CD4-positive, alpha-beta T cell treated with Interleukin-10 for 1 hour (primary cell): ENCODE results near the gene PDE8A.
"Not testable (repeated sequence)": the region's sequence is repeated elsewhere in the genome, so short reads cannot be mapped to it uniquely, and the experiment has no call there.

ENCODE experiments used
- DNase-seq: peaks from one replicate; pipeline ENCODE4 v3.0.0-alpha.2; 2020

The PDE8A gene

GRCh38 chr15:85141726-85142125, 160.1 kb downstream of the PDE8A start:
- no peak for DNase-seq

GRCh38 chr15:85142312-85142711, 160.7 kb downstream of the PDE8A start:
- no peak for DNase-seq

GRCh38 chr15:85149465-85150129, 167.9 kb downstream of the PDE8A start:
- no peak for DNase-seq

GRCh38 chr15:85150130-85150480, 168.4 kb downstream of the PDE8A start:
- DNase-seq: no peak

GRCh38 chr15:85151145-85151544, 169.5 kb downstream of the PDE8A start:
- DNase-seq: no peak

- DNase-seq: no peak
Measured at GRCh38 chr15:85151861-85152260, 170.2 kb downstream of the PDE8A start.

GRCh38 chr15:85154061-85154460, 172.4 kb downstream of the PDE8A start:
- DNase-seq: no peak

- no peak for DNase-seq
Measured at GRCh38 chr15:85155360-85155759, 173.7 kb downstream of the PDE8A start.

- no peak for DNase-seq
Measured at GRCh38 chr15:85155857-85156256, 174.2 kb downstream of the PDE8A start.

- no peak for DNase-seq
Measured at GRCh38 chr15:85157344-85157743, 175.7 kb downstream of the PDE8A start.

- no peak for DNase-seq
Measured at GRCh38 chr15:85162237-85162636, 180.6 kb downstream of the PDE8A start.

- DNase-seq: no peak
Measured at GRCh38 chr15:85164841-85165466, 183.3 kb downstream of the PDE8A start.

- no peak for DNase-seq
Measured at GRCh38 chr15:85167568-85167967, 185.9 kb downstream of the PDE8A start.

GRCh38 chr15:85168642-85169173, 187.1 kb downstream of the PDE8A start:
- peak; percentile 47 for DNase-seq

- no peak for DNase-seq
Measured at GRCh38 chr15:85171736-85172135, 190.1 kb downstream of the PDE8A start.

- no peak for DNase-seq
Measured at GRCh38 chr15:85172846-85173490, 191.3 kb downstream of the PDE8A start.

- DNase-seq: not testable (repeated sequence)
Measured at GRCh38 chr15:85173630-85174029, 192.0 kb downstream of the PDE8A start.

- no peak for DNase-seq
Measured at GRCh38 chr15:85174521-85174920, 192.9 kb downstream of the PDE8A start.

GRCh38 chr15:85177042-85177515, 195.4 kb downstream of the PDE8A start:
- DNase-seq: not testable (repeated sequence)

GRCh38 chr15:85178308-85178707, 196.7 kb downstream of the PDE8A start:
- no peak for DNase-seq

- DNase-seq: no peak
Measured at GRCh38 chr15:85179700-85180099, 198.0 kb downstream of the PDE8A start.

- DNase-seq: not testable (repeated sequence)
Measured at GRCh38 chr15:85185350-85185749, 203.7 kb downstream of the PDE8A start.

- not testable (repeated sequence) for DNase-seq
Measured at GRCh38 chr15:85188171-85188577, 206.5 kb downstream of the PDE8A start.
